CD14-positive monocyte (primary cell): ENCODE results near the gene MCU. TPM values are rescaled to one million over a fixed set of nuclear protein-coding genes. Genes with fewer than 3 reads are reported as not detected.

ENCODE experiments used
- DNase-seq, 3 donors: peaks; one replicate each; pipeline ENCODE4 v3.0.0-alpha.2; 2011 to 2022
- H2AFZ ChIP-seq: 2 replicates; pipeline ENCODE4 v1.6.0; 2012; ENCODE audit warnings: mild to moderate bottlenecking, low read depth, low read length, inconsistent platforms; ENCODE audit not compliant: insufficient read depth, poor library complexity, severe bottlenecking
- H3K27ac ChIP-seq, 2 donors: 1 replicate in 1 of 2; 2 replicates in 1 of 2; pipeline ENCODE4 v1.5.1; 2012 to 2013; ENCODE audit warnings: low read length in 2 of 2, control low read depth in 1 of 2, inconsistent platforms in 1 of 2, low read depth in 1 of 2, mild to moderate bottlenecking in 1 of 2
- H3K27me3 ChIP-seq, 2 donors: one replicate each; pipeline versions ENCODE4 v1.6.0 to v1.6.1; 2011 to 2013; ENCODE audit warnings: low read length in 2 of 2; ENCODE audit not compliant: control insufficient read depth in 2 of 2, insufficient read depth in 2 of 2
- H3K36me3 ChIP-seq, 2 donors: replicated peaks in 1 of 2; 1 replicate in 1 of 2; 2 replicates in 1 of 2; pipeline versions ENCODE4 v1.5.1 to v1.6.1; 2012 to 2013; ENCODE audit warnings: low read length in 2 of 2, control low read depth in 1 of 2, inconsistent platforms in 1 of 2, mild to moderate bottlenecking in 1 of 2; ENCODE audit not compliant: insufficient read depth in 2 of 2, control insufficient read depth in 1 of 2
- H3K4me1 ChIP-seq, 2 donors: 1 replicate in 1 of 2; 2 replicates in 1 of 2; pipeline versions ENCODE4 v1.5.1 to v1.6.1; 2012 to 2013; ENCODE audit warnings: low read length in 2 of 2, control low read depth in 1 of 2, inconsistent platforms in 1 of 2, mild to moderate bottlenecking in 1 of 2, moderate library complexity in 1 of 2; ENCODE audit not compliant: insufficient read depth in 2 of 2, control insufficient read depth in 1 of 2
- H3K4me2 ChIP-seq: replicated peaks from 2 replicates; pipeline ENCODE3; 2012; ENCODE audit warnings: low read length, moderate library complexity, mild to moderate bottlenecking; ENCODE audit not compliant: poor library complexity, severe bottlenecking; ENCODE audit errors: extremely low read depth
- H3K4me3 ChIP-seq, 3 experiments: fragments of 200-600 bp in 1 of 3; sonication (generic) in 1 of 3; replicated peaks in 1 of 3; 1 replicate in 2 of 3; 2 replicates in 1 of 3; pipeline ENCODE4 v1.5.1; 2011 to 2013; ENCODE audit warnings: low read length in 3 of 3, mild to moderate bottlenecking in 3 of 3, control low read depth in 2 of 3, low read depth in 2 of 3, inconsistent platforms in 1 of 3, moderate library complexity in 1 of 3
- H3K79me2 ChIP-seq: 2 replicates; pipeline ENCODE4 v1.6.0; 2012; ENCODE audit warnings: mild to moderate bottlenecking, control low read depth, inconsistent platforms, low read length, moderate library complexity; ENCODE audit not compliant: insufficient read depth
- H3K9ac ChIP-seq: 2 replicates; pipeline ENCODE4 v1.6.0; 2017; ENCODE audit warnings: low read length, mild to moderate bottlenecking; ENCODE audit not compliant: insufficient read depth, poor library complexity, severe bottlenecking
- H3K9me3 ChIP-seq, 2 donors: replicated peaks in 1 of 2; 1 replicate in 1 of 2; 2 replicates in 1 of 2; pipeline versions ENCODE4 v1.5.1 to v1.6.1; 2012 to 2013; ENCODE audit warnings: low read length in 2 of 2, control low read depth in 1 of 2; ENCODE audit not compliant: control insufficient read depth in 1 of 2, insufficient read depth in 1 of 2
- H4K20me1 ChIP-seq: 2 replicates; pipeline ENCODE4 v1.6.0; 2012; ENCODE audit warnings: mild to moderate bottlenecking, low read length, control low read depth, moderate library complexity; ENCODE audit not compliant: insufficient read depth
- H3K27ac Mint-ChIP-seq, 7 donors: one replicate each; pipeline ENCODE4 v1.8.0; 2020; ENCODE audit warnings: mild to moderate bottlenecking in 7 of 7, mixed read lengths in 7 of 7, moderate library complexity in 6 of 7, inconsistent platforms in 2 of 7
- H3K27me3 Mint-ChIP-seq, 3 donors: one replicate each; pipeline ENCODE4 v1.8.0; 2021 to 2022; ENCODE audit warnings: low read depth in 3 of 3, mild to moderate bottlenecking in 3 of 3, mixed read lengths in 3 of 3, moderate library complexity in 3 of 3, inconsistent platforms in 1 of 3
- H3K36me3 Mint-ChIP-seq, 2 donors: one replicate each; pipeline ENCODE4 v1.8.0; 2020; ENCODE audit warnings: mixed read lengths in 2 of 2, inconsistent platforms in 1 of 2, mild to moderate bottlenecking in 1 of 2
- H3K4me1 Mint-ChIP-seq: one replicate; pipeline ENCODE4 v1.8.0; 2020; ENCODE audit warnings: mild to moderate bottlenecking, mixed read lengths
- H3K4me3 Mint-ChIP-seq, 2 donors: one replicate each; pipeline ENCODE4 v1.8.0; 2020; ENCODE audit warnings: mild to moderate bottlenecking in 2 of 2, mixed read lengths in 2 of 2, moderate library complexity in 1 of 2
- H3K9me3 Mint-ChIP-seq, 7 donors: one replicate each; pipeline ENCODE4 v1.8.0; 2020 to 2022; ENCODE audit warnings: mixed read lengths in 7 of 7, mild to moderate bottlenecking in 6 of 7, moderate library complexity in 6 of 7, inconsistent platforms in 2 of 7
- WGBS: methylation state at CpG from one replicate; pipeline ENCODE4 v1.1.5; 2013; ENCODE audit warnings: missing lambda C conversion rate; ENCODE audit not compliant: insufficient coverage; 5-methylcytosine and 5-hydroxymethylcytosine counted together
- intact Hi-C, 2 donors: fragments of 100-400 bp; cut with micrococcal nuclease; formaldehyde crosslinking; loops; one replicate each; pipeline versions ENCODE4 v1.15.0 to v1.15.1; 2023
- polyA plus RNA-seq, 3 donors: library from polyadenylated mRNA; depleted of rRNA in 1 of 3; unstranded in 2 of 3; stranded (reverse) in 1 of 3; fragments of 300-500 nt in 2 of 3; fragments of >200 nt in 1 of 3; fragmentation: Illumina TruSeq in 2 of 3; gene quantifications; 1 replicate in 2 of 3; 2 replicates in 1 of 3; pipeline ENCODE4 v1.2.3, GENCODE V29; 2012 to 2021
- TF ChIP-seq, protein P1 (sequence below): fragments of 200-600 bp; IDR thresholded peaks from one replicate; pipeline ENCODE4 v1.8.0; 2022; ENCODE audit warnings: antibody characterized with exemption, mild to moderate bottlenecking

MCU gene
- polyA plus RNA-seq, 3 donors: 11.7 to 23.1 (median 16.5) TPM

DNA sequence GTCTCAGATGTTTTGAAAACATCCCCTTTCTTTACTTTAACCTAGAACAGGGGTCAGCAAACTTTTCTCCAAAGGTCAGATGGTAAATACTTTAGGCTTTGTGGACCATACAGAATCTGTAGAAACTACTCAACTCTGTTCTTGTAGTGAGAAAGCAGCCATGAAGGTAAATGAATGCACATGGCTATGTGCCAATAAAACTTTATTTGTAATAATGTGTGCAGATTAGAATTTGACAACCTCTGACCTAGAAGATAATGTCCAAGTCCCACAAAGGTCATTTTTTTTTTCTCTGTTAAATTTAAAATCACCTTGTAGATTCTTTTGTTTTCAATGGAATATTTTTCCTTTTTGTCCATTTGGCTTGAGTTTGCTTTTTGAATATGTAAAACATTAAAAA is 218.8 kb downstream of the MCU start:
- TF ChIP-seq, protein P1, sequence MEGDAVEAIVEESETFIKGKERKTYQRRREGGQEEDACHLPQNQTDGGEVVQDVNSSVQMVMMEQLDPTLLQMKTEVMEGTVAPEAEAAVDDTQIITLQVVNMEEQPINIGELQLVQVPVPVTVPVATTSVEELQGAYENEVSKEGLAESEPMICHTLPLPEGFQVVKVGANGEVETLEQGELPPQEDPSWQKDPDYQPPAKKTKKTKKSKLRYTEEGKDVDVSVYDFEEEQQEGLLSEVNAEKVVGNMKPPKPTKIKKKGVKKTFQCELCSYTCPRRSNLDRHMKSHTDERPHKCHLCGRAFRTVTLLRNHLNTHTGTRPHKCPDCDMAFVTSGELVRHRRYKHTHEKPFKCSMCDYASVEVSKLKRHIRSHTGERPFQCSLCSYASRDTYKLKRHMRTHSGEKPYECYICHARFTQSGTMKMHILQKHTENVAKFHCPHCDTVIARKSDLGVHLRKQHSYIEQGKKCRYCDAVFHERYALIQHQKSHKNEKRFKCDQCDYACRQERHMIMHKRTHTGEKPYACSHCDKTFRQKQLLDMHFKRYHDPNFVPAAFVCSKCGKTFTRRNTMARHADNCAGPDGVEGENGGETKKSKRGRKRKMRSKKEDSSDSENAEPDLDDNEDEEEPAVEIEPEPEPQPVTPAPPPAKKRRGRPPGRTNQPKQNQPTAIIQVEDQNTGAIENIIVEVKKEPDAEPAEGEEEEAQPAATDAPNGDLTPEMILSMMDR: no peak
- Mint-ChIP-seq H3K27me3 (peaks cover 1 to 4% (median 2%) of the 10 kb centered on the region in 3 donors), H3K27ac (no peak overlapping the region), H3K4me3 (no peak overlapping the region), H3K9me3 (peaks cover 0 to 2% (median 0%) of the 10 kb centered on the region in 7 donors), H3K4me1 (peaks cover 8% of the 10 kb centered on the region), H3K36me3 (no peaks in the 10 kb centered on the region)
- H4K20me1 ChIP-seq: no peaks in the 10 kb centered on the region
- no peak overlapping the region for H3K27ac ChIP-seq
- peaks cover under 1 to 1% of the 10 kb centered on the region in 2 donors for H3K4me1 ChIP-seq
- no peaks in the 10 kb centered on the region for H3K79me2 ChIP-seq
- no peaks in the 10 kb centered on the region for H3K9me3 ChIP-seq
- intact Hi-C loops: no loop called here
- no peak overlapping the region for H3K4me3 ChIP-seq
- no peaks in the 10 kb centered on the region for H3K27me3 ChIP-seq
- H3K9ac ChIP-seq: no peak overlapping the region
- no peaks in the 10 kb centered on the region for H3K36me3 ChIP-seq
- no peak for DNase-seq
- H3K4me2 ChIP-seq: no peak overlapping the region
- no peak overlapping the region for H2AFZ ChIP-seq

DNA sequence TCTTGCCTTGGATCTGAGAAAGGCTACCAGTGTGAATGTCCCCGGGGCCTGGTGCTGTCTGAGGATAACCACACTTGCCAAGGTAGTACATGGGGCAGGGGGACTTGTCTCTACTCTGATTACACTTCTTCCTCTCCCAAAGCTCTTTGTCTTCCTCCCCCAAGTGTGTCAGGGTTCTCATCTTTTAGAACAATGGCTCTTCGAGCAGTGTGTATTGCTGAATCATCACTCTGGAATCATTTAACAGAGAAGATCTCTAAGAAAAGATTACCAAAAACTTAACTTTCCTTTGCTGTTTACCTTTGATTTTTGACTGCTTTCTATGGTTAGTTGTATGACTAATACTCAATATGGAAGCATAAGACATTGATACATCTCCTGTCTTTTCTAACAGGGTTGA is 219.8 kb downstream of the MCU start:
- peaks cover 1 to 2% (median 1%) of the 10 kb centered on the region in 3 donors for H3K27me3 Mint-ChIP-seq
- no peak overlapping the region for H3K27ac ChIP-seq
- intact Hi-C loops: no loop called here
- TF ChIP-seq, protein P1: no peak
- H3K36me3 Mint-ChIP-seq: no peaks in the 10 kb centered on the region
- H3K36me3 ChIP-seq: no peaks in the 10 kb centered on the region
- H2AFZ ChIP-seq: no peak overlapping the region
- H3K4me1 ChIP-seq: no peaks in the 10 kb centered on the region
- H3K4me3 Mint-ChIP-seq: no peak overlapping the region
- H3K9me3 Mint-ChIP-seq: peaks cover 0 to 2% (median 0%) of the 10 kb centered on the region in 7 donors
- no peaks in the 10 kb centered on the region for H4K20me1 ChIP-seq
- no peak overlapping the region for H3K27ac Mint-ChIP-seq
- no peaks in the 10 kb centered on the region for H3K27me3 ChIP-seq
- no peaks in the 10 kb centered on the region for H3K79me2 ChIP-seq
- H3K9ac ChIP-seq: no peak overlapping the region
- H3K4me3 ChIP-seq: no peak overlapping the region
- DNase-seq: no peak
- no peak overlapping the region for H3K4me2 ChIP-seq
- WGBS: no CpG with 5 or more reads among the region's 2 CpGs
- no peaks in the 10 kb centered on the region for H3K4me1 Mint-ChIP-seq
- no peaks in the 10 kb centered on the region for H3K9me3 ChIP-seq
